GM18526 (cell line): ENCODE results near the gene PPDPF.

Source experiments
- POLR2A ChIP-seq: IDR thresholded peaks from 3 replicates; pipeline ENCODE4 v1.6.1; 2011; ENCODE audit not compliant: insufficient read length; ENCODE audit errors: extremely low read depth

PPDPF gene

DNA sequence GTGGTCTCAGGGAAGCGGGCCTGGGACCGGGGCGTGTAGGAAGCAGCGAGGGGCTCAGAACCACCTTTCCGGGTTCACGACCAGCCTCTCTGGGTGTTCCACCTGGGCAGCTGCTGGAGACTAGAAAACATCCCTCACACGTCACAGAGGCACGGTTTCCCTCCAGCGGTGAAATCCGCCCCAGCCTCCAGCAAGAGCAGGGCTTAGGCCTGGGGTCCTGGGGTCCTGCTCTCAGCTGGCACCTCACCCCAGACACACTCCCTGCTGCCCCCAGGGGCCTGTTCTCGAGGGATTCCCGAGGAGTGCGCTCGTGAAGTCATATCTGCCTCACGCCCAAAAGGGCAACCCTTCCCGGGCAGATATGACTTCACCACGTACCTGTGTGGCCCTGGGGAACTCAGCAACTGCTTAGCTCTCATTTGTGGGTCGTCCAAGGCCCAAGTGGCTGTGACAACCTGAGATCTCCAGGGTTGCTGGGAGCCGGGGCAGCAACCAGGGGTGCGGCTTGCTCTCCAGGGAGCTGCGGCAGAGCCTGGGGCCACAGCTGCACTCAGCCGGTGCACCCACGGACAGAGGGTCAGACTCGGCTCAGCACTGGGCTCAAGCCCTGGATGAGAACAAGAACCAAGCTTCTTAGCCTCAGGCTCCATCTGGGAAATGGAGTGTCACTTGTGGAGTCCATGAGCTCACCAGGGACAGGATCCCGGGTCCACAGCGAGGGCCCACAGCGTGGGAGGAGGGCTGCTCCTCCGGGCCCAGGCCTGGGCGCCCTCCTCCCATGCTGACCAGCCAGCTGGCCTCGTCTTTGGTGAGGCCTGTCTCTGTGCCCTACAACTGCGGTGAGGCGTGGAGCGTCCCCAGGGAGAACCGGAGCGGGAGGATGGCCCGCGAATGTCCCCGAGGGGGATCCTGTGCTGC, 34.1 kb downstream of the PPDPF start:
- no peak for TF ChIP-seq POLR2A

DNA sequence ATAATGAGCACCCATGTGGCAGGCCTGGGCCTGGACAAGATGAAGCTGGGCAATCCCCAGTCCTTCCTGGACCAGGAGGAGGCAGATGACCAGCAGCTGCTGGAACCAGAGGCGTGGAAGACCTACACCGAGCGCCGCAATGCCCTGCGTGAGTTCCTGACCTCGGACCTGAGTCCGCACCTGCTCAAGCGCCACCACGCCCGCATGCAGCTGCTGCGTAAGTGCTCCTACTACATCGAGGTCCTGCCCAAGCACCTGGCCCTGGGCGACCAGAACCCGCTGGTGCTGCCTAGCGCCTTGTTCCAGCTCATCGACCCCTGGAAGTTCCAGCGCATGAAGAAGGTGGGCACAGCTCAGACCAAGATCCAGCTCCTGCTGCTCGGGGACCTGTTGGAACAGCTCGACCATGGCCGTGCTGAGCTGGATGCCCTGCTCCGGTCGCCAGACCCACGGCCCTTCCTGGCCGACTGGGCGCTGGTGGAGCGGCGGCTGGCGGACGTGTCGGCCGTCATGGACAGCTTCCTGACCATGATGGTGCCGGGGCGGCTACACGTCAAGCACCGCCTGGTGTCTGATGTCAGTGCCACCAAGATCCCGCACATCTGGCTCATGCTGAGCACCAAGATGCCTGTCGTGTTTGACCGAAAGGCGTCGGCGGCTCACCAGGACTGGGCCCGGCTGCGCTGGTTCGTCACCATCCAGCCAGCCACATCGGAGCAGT, 35.3 kb downstream of the PPDPF start:
- TF ChIP-seq POLR2A: no peak

DNA sequence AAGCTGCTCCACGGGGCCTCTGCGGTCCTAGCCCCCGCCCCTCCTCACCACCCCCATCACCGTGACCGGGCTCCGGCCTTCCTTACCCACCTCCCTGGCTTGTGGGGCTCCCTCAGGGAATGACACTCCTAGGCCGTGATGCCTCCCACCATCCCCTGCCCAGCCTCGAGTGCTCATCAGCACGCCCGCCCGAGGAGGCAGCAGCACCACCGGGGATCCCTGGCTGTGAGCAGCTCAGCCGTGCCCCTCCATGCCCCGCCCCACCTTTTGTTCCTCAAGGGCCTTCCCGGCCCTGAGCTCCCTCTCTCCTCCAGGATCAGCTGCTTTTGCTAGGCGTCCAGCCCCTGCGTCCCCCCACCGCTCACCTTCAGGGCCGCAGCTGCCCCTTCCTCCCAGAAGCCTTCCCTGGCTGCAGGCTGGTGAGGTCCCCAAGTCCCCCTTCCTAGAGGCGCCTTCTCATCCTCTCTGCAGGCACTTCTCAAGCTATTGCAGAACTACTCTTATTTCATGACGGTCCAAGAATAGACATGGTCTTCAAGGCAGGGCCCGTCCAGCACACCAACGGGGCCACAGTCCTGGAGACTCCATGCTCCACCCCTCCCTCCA, 36.4 kb downstream of the PPDPF start:
- TF ChIP-seq POLR2A: no peak

DNA sequence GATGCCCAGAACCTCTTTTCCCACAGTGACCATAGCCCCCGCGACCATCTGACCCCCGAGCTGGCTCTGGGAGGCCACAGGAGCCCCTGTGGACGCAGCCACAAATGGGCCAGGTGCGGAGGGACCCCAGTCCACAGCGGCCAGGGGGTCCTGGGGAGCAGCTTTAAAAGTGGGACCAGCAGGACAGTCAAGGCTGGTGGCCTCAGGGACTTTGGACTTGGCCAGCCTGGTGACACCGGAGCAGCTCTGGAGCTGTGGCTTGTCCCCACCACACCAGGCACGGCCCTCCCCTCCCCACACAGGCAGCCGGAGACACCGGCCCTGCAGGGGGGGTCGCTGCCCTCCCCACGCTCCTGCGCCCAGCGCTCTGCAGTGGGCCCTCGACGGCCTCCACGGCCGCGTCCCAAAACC, 36.9 kb downstream of the PPDPF start:
- TF ChIP-seq POLR2A: no peak

DNA sequence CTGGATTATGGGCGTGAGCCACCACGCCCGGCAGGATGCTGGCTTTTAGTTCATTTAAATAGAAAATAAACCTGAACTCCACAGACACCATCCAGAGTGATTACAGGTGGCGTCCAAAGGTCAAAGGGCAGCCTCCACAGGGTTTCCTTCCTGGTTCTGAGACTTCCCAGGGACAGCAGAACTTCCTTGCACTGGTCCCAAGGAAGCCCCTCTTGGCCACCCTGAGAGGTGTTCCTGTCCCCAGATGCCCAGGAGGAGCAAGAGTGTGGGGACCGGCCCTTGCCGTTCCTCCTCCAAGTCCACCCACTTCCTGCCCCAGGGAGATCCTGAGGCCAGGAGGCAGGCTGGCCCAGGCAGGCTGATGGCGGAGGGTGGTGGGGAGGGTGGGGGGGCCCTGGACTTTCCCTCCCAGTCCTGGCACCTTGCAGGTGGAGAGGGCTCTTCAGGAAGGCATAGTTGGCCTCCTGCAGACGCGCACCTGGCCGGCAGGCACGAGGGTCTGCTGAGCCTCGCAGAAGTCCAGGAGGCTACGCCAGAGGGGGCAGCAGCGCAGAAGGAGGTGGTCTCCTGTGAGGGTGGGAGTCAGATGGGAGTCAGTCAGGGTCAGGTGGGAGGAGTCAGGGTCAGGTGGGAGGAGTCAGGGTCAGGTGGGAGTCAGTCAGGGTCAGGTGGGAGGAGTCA, 38.4 kb downstream of the PPDPF start:
- TF ChIP-seq POLR2A: no peak

DNA sequence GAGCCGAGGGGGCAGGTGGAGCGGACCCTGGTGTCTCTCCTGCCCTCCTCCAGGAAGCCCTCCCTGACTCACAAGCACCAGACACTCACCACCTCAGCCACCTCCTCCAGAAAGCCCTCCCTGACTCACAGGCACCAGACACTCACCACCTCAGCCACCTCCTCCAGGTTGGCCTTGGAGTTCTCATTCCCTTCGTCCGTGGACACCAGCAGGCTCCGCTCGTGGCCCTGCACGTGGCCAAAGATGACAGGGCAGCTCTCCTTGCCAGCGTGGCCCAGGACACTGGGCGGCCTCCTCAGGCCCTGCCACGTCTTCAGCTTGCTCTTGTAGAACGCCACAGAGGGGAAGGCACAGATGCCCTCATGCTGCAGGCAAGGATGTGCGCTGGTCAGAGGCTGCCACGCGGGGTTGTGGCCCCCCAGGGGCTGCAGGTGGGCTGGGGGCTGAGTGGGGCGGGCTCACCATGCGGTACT, 39.8 kb downstream of the PPDPF start:
- TF ChIP-seq POLR2A: no peak

DNA sequence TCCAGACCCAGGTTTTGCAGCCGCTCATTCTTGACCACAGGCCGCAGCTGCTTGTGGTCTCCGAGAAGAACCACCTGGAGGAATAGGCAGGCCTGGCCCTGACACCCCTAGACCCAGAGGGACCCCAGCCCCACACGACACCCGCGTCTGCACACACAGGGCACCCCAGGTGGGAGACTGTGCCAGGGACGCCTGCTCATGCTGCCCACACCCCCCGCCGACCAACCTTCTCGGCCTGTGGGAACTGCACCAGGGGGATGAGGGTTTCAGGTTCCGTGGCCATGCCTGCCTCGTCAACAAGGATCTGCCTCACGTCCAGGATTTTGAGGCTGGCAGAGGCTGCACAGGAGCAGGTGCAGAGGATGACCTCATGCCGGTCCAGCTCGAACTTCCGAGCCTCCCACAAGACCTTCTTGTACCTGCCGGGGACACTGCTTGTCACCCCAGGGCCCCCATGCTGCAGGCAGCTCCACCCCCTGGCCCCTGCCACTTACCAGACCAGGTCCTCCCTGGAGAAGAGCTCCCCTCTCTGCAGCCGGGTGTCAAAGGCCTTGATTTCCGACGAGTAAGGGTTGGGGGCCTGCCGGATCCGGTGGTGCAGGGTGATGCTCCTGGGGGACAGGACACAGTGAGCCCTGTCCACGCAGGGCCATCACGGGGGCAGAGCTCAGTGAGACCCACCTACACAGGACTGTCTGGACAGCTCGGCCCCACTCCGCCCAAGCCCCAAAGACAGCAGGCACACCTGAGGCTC, 40.5 kb downstream of the PPDPF start:
- TF ChIP-seq POLR2A: no peak

DNA sequence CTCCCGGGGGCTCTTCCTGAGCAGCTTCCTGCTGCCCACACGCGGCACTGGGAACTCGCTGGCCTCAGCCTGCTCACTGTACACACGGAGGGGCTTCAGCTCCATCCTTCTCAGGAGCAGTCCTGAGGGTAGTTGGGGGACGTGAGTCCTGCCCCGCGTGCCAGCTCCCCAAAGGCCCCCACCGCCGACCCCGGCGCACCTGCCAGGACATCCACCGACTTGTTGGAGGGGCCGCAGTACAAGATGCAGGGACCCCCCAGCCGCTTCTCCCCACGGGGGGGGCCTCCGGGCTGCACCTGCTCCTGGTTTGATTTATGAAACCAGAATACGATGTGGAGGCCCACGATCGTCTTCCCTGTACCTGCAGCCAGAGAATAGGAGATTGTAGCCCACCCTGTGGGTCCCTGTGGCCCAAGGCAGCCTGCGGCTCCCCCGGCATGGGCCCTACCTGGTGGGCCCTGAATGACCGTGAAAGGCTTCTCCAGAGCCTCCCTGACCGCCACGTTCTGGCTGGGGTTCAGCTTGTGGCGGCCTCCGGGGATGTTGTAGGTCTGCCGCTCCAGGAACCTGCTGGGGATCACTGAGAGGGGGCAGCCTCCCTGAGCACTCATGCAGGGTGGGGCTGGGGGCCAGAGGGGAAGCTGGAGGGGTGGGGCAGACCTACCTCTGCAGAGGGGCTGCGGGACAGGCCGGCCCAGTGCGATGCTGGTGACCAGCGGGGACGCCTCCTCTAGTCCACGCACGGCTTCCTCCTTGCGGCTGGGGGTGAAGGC, 41.2 kb downstream of the PPDPF start:
- TF ChIP-seq POLR2A: no peak

DNA sequence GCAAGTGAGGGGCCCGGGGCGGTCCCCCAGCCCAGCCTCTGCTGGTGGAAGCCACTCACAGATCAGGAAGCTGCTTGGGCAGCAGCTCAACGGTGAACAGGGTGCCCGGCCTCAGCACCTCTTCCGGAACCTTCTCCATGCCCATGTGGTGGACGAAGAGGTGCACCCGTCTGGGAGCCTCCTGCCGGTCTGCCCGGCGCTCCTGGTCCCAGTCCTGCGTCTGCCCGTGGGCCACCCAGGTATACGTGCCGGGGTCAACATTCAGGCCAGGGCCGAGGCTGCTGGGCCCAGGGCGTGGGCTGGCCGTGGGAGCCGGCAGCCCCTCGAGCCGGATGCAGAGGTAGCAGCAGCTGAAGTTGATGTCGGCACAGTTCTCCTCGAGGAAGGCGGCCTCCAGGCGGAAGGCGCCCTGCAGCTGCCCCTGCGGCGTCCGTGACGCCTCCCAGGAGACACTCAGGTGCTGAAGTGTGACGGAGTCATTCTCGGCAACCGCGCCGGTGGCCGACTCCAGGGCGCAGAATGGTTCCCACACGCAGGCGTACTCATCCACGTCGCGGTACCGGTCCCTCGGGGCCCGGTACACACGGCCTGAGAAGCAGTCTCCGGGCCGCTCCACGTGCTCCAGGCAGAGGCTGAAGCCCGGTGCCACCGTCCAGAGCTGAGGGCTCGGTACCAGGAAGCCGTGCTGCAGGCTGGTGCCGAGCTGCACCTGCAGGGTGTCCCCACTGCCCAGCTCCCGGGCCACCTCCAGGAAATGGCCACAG, 42.1 kb downstream of the PPDPF start:
- no peak for TF ChIP-seq POLR2A

DNA sequence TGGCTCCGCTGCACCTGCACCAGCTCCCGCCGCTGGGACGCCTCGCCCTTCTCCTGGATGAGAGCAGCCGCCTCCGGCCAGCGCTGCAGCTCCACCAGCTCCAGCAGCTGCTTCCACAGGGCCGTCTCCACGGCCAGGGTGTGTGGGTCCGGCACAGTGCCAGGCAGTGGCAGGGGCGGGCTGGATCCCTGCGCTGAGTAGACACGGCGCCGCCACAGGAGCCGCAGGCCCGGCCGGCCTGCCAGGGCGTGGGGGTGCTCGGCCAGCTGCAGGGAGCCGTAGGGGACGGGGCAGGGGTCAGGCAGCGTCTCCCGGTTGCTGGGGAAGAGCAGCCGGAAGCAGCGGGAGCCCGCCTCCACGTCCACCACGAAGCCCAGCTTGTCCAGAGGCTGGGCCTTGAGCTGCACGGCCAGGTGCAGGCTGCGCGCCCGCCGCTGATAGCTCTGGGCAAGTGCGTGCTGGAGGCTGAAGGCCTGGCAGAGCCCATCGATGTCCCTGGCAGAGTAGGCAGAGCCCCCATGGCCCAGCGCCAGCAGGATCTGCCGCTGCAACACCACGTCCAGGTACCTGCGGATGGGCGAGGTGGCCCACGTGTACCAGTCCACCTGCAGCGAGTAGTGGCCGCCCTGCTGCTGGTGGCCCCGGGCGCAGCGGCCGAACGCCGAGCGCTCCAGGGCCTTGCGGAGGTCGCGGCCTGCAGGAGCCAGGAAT, 42.8 kb downstream of the PPDPF start:
- TF ChIP-seq POLR2A: no peak

DNA sequence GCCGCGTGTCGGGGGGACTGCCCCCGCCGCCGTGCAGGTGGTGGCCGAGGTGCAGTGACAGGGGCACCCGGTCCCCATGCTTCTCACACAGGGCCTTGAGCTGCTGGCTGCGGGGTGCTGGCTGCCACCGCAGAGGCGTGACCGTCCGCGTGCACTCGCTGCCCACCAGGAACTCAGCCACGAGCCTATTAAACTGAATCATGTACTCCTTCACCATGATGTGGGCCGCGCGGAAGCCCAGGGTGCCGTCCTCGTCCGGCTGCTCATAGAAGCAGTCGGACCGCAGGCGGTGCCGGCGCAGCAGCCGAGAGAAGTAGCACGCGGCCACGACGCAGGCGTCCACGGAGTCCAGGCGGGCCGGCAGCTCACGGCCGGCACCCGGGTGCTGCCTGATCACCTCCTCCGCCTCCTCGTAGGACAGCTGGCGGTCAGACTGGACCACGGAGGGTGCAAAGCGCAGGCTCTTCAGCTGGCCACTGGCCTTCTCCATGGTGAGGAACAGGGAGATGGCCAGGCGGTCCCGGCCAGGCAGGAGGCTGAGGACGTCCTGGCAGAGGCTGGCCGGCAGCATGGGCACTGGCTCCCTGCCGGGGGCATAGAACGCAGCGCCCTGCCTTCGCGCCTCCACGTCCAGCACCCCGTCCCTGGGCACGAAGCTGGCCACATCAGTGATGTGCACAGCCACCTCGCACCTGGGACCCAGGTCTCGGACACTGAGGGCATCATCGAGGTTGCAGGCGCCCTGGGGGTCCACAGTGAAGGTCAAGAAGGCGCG, 43.7 kb downstream of the PPDPF start:
- no peak for TF ChIP-seq POLR2A
